Kidney glomerular epithelial cell (primary cell): ENCODE results near the gene PARD6A.

ENCODE experiments used
- DNase-seq: peaks from one replicate; lab custom pipeline; 2025; lab: John Stamatoyannopoulos, UW

Gene PARD6A

DNA sequence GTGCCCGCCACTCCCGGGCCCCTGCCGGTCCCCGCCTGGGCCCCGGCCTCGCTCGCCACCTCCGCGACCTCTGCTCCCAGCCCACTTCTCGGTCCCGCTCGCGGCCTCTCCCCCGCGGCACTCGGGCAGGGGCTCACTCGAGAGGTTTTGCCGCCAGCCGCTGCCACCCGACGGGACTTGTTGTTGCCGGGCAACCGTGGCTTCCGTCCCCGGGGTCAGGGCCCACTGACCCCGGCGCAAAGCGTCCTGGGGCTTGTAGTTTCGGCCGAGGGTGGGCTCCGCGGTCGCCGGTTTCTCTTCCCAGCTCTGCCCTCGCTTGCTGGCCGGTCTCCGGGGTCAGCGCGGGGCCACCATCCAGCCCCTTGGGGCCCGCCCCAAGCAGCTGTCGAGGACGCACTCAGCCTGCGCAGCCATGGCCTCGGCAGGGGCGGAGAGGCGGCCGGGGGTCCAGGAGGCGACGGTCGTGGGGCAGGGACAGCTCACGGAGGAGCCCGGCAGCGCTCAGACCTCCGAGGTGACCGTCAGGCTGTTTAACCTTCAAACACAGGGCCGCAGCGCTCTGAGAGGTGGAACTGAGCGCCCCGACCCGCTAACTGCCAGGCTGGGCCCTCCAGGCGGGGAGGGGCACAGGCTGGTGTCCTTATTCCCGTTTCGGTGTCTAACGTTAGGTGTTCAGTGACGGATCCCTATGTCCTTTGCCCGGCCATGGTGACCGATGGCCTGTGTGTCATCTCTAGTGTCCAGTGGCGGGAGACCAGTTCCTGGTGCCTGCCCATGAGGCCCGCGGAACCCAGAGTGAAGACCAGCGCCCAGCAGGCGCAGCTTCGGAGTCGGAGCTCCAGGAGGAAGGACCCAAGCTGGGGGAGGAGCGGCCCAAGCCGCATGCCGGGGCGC lies 6.0 kb downstream of the PARD6A start, which contains the start of the genes C16orf86 and ENKD1:
Gene C16orf86 (plus strand): TSS at position 256 of the 894 bp plus-strand sequence. CDS start 157 bp downstream, at position 413.
Gene ENKD1 (minus strand): TSS at position 192 of the 894 bp plus-strand sequence. CDS start 308 bp downstream, outside the sequence.
- peak; percentile 22 for DNase-seq

DNA sequence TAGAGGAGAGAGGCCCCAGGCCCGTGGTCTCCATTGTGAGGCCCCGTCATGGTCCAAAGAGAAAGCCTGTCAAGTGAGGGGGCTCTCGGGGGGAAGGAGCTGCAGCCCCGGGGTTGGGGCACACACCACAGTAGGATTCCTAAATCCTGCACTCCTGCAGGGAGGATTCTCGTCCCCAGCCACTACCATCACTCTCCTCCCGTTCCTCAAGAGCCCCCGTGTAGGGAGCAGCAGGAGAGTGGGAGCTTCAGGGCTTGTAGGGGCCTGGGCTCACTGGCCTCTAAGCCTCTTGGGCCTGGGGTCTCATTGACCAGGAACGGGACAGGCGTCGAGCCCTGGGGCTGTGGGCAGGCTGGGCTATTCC lies 6.7 kb downstream of the PARD6A start:
- no peak for DNase-seq

DNA sequence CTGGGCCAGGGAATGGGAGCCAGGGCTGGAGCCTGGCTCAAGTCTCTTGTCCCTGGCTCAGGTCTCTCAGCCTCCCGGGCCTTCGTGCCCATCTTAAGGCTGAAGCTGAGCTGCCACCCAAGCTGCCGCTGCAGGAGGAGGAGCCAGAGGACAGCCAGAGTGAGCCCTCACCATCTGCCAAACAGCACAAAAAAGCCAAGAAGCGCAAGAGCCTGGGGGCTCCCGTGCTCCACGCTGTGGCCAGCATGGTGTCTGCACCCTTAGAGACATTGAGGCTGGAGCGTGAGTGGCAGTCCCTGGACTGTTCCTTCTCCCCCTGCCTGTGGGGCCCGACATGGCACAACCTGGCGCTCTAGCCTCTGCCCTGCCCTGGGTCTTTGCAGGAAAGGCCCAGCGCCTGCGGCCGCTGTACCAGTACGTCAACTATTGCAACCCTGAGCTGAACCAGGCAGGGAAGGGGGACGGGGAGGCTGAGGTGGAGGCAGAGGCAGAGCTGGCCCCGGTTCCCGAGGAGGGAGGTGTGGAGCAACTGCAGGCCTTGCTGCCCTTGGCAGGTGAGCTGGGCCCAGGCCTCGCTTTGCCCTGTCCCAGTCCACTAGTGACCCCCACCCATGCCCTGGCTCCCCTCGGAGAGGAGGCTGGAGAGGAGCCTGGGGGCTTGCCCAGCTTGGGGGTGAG lies 7.2 kb downstream of the PARD6A start:
- DNase-seq, result peak; percentile 89

DNA sequence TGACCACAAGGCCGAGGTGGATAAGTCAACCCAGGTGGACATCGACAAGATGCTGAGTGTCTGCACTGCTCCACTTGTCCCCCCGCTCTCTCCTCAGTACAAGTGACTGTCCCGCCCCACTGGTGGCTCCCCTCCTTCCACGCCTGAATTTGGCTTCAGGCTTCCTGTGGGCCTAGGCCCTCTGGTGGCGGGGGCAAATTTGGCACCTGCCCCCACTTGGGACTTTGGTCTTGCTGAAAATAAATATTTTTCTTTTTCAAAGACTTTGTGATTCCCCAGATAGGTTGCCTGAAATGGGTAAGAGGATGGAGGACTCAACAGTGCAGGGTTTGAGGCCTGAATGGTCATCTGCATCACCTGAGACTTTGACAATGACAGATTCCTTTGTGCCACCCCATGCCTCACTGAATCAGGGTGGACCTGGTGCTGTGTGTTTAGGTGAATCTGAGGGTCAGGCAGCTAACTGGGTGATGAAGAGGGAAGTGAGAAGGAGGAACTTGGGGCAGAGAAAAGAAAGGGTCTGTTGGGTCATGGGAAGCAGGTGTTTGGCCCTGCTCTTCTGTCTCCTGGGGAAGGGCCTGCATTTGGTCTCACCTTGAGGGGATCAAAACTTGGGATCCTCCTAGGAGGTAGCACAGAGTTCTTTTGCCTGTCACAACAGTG lies 7.9 kb downstream of the PARD6A start:
- no peak for DNase-seq

DNA sequence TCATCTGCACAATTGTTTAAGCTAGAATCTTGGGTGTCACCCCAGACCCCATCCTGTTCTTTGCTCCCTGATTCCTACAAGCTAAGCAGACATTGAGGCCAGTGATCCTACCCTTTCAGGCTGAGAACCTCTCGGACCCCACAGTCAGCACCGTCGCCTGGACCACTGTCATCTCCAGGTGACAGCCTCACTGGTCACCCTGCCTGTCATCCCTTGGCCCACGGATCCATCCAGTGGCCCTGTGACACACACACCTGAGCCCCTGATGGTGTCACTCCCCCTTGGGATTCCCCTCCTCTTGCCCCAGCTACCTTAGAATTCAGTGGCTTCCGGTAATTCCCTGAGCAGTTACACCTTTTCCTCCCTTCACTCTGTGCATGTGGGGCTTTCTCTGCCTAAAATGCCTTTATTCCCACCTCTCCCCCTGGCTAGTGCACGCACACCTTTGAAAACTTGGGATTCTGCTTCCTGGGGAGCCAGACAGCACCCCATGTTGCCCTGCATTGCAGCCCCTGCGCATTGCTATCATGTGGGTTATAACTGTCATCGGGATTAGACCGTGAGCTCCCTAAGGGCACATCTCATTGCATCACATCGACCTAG lies 8.8 kb downstream of the PARD6A start:
- DNase-seq, result no peak

DNA sequence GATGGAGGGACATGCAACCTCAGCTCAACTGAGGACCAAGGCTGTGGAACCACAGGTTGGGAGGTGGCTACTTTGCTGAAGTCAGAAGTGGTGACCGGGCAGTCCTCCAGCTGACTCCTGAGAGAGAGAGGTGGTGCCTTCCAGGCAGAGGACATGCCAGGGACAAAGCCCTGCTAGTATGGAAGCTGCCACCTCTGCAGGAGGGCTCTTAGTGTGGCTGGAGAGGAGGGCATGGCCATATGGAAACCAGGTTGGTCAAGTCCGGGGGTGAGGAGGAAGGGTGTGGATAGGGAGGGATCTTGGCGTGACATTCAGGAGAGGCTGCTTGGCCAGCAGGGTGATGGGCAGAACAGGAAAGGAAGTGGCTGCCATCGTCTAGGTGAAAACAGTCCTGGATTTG lies 11.5 kb downstream of the PARD6A start:
- DNase-seq, result no peak

DNA sequence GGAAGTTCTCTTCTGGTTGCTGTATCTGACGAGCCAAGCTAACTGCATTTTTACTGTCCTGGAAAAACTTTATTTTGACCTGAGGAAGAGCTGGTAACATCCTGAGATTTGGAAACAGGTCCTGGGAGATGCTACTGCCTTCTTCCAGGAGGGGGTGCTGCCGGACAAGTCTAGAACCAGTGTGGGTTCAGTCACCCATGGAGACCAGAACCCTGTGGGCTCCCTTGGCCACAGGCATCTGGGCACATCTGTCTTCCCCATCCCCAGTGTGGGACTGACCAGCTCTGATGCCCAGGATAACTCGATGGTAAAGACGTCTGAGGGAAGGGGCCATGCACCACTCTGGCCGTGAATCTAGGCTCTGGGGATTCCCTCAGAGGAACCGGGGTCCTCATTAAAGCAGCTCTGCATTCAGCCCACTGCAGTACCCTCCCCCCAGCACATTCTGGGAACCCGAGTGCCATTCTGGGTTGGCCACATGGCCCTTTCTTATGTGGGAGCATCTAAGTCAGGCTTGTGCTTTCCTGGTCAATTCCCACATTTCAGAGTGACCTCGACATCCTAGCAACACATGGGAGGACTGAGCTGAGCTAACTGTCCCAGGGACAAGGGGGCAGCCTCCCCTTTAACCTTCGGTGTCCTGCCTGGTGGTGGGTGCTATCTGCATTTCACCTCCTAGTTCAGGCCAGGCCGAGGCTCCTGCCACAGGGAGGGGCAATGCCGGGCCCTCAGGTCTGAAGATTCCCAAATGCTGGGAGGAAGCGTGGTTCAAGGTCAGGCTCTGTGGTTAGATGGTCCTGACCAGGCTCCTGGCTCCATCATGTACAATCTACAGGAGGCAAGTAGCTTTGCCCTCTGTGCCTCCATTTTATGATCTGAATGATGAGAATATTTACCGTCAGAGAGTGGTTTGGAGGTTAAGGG lies 12.2 kb downstream of the PARD6A start:
- DNase-seq, result peak; percentile 43

DNA sequence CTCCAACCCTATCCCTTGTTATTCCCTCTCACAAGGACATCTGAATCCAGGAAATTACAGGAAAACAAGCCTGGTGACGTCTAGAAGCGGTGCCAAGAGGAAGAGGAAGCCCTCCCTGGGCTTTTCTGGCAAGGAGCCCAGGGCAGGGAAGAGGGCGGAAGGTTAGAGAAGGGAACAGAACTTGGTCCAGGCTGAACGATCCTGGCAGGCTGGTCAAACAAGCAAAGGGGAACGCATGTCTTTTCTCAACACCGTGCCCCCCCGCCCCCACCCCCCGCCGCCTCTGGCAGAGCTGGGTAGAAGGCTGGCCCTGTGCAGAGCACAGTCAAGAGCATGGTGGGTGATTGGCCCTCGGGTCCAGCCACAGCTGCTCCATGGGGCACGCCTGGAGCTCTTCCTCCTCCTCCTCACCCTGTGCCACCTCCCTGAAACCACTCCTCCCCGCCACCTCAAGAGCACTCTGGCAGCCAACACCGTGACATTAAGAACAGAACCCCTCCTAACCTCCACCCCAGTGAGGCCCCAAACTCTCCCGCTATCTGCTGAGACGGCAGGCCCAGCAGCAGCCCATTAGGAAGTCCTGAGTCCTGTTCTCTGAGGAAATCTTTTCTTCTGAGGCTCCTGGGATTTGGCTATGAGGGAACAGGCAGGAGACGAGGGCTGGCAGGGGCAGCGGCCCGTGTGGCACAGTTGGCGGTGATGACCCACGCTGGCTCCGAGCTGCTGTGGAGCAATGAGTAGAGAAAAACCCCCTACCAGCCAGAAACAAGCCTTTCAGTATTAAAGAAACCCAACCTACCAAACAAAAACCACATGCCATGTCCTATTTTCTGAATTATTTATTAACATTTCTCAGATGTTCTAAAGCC lies 13.2 kb downstream of the PARD6A start:
- no peak for DNase-seq

DNA sequence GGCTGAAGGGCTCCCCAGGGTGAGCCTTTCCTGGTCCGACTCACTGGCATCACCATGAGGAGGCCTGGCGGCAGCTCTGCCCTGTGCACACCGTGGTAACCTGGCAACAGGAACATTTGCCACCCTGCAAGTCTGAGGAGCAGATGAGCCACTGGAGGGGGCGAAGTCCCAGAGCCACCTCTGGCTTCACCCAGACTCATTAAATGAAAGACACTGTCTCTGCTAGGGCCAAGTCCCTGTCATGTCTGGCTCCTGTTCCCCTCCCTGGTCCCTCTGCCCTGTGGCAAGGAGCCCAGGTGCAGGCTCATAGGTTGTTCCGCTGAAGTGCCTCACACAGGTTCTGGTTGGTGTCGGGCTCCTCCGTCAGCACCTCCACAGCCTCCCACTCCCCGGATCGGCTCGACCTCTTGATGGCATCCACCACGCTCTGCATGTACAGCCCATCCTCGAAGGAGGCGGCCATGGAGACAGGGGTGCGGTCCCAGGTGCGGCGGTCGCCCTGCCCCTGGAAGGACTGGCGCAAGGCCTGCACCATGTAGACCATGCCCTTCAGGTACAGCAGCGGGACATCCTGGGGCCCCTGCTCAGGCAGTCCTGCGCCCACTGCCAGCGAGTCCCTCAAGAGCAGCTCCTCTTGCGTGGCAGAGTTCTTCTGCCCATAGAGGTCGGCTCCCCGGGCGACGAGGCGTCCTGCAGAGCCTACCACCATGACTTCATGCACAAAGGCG lies 14.3 kb downstream of the PARD6A start:
- DNase-seq, result no peak

DNA sequence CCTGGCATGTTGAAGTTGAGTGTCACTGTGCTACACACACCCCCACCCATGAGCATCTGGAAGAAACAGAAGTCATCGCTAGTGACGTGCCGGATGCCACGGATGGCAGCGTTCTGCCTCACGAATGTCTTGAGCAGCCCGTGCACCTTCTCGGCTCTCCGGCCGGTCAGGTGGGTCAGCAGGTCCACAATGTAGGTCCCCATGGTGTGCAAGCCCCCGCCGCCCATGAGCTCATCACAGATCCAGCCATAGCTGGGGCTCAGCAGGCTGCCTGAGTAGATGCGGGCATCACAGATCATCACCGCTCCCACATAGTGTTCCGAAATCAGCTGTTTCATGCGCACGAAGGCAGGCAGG lies 14.8 kb downstream of the PARD6A start:
- DNase-seq, result no peak

DNA sequence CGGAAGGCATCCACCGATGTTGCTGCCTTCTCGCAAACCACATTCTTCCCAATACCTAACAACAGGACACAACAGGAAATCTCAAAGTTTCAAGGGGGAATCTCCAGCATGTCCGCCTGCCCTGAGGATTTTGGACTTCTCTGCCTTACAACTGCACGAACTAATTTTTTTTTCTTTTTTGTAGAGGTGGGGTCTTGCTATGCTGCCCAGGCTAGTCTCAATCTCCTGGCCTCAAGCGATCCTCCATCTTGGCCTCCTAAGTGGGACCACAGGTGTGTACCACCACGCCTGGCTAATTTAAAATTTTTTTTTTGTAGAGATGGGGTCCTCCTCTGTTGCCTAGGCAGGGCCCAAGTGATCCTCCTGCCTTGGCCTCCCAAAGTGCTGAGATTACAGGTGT lies 15.2 kb downstream of the PARD6A start:
- DNase-seq, result no peak

DNA sequence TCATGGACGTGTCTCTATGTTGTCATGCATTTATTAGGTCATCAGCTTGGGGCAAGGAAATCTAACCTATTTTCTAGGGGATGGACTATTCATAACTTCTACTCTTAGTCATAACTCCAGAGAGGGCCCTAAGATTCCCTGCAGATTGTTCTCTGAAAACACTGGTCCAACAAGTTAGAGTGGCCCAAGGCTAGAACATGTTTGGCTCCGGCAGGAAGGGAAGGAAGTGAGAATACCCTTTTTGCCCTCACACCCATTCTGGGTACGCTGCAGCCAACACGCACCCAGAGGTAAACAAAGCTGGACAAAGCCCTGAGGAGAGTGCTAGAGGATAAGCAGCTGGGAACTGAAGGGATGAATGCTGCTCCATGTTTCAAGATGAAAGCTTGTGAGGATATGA lies 15.8 kb downstream of the PARD6A start:
- no peak for DNase-seq

DNA sequence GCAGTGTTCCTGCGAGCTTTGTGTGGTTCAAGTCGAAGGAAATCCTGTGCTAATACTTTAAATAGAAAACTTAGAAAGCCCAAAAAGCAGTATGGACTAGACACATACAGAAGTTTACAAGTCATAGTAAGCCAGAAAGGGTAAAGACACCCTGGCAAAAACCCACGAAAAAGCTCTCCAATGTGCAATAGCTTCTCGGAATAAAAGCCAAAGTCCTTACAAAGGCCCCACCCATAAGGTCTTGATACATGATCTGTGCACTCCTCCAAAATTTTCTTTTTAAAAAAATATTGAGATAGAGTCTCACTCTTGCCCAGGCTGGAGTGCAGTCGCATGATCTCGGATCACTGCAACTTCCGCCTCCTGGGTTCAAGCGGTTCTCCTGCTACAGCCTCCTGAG lies 16.2 kb downstream of the PARD6A start:
- DNase-seq, result no peak

DNA sequence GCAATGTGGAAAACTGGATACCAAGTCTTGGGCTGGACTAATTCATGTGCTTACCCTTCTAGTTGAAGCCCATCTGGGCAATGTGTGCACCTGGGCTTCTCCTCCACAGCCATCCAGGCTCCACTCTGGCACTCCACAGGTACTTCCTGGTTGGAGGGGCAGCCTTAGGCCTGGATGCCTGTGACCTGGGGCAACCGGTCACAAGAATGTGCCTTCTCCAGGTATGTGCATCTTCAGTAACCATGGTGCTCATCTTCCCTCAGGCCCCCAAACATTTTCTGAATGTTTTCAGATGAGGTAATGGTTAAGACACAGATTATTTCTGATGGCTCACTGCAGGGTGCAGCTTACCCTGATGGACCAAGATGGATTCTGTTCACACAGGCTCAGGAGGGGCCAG lies 17.0 kb downstream of the PARD6A start:
- DNase-seq, result no peak

DNA sequence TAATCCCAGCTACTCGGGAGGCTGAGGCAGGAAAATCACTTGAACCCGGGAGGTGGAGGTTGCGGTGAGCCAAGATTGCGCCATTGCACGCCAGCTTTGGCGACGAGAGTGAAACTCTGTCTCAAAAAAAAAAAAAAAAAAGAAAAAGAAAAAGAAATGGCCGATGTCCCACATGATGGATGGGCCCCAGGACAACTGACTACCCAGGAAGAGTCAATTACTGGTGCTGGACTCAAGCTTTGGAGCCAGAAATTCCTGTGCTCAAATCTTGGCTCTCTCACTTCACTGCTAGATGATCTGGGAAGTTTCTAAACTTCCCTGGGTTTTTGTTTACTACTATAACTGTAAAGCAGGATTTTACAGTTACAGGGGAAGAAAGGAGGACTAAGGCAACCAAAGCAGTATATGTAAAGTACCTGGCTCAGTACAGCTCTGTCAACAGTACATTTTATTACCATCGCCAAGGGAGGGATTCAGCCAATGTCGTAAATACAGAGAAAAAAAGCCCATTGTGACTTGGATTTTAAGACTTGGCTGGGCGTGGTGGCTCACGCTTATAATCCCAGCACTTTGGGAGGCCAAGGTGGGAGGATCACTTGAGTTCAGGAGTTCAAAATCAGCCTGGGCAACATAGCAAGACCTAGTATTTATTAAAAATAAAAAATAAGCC lies 17.7 kb downstream of the PARD6A start:
- DNase-seq, result no peak

DNA sequence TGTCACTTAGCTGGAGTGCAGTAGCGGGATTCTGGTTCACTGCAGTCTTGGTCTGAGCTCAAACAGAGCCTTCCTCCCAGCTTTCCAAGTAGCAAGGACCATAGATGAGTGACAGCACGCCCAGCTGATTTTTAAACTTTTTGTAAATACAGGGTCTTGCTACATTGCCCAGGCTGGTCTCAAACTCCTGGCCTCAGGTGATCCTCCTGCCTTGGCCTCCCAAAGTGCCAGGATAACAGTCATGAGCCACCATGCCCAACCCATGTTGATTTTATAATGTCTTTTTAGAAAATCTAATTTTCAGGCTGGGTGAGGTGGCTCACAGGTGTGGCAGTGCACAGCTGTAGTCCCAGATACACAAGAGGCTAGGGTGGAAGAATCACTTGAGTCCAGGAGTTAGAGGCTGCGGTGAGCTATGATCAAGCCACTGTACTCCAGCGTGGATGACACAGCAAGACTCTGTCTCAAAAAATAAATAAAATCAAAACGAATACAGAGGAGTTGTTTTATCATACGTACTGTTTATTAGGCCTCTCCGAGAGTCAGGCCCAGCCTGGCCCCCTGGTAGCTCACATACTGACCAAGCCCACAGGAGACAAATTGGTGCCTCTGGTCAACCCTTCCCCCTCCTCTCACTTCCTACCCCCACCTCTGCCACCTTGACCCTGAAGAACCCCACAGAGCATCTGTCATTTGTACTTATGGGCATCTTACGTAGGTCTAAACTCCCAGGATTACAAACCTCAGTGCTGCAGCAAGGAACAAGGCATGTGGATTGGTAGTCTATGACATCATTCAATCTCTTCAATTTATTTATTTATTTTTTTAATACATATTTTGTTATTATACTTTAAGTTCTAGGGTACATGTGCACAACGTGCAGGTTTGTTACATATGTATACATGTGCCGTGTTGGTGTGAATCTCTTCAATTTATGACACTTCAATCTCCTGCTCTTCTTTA lies 19.5 kb downstream of the PARD6A start:
- DNase-seq, result no peak

DNA sequence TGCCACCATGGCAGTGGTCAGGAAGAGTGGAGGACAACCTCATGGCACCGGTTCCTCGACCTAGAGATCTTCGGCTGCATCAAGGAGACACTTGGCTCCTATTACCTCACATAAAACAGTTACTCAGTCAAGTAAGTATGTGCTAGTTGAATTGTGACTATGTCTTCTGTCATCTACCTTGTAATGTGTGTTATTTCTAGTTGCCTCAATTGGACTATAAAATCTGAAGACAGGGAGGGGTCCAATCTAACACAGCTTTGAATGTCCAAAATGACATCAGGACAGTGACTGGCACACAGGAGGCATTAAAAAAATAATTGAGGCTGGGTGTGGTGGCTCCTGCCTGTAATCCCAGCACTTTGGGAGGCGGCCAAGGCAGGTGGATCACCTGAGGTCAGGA lies 23.0 kb downstream of the PARD6A start:
- DNase-seq, result no peak
